GM21737 (cell line): ENCODE results near the gene PRR22.
"Not testable (repeated sequence)": the region's sequence is repeated elsewhere in the genome, so short reads cannot be mapped to it uniquely, and the experiment has no call there.

Source experiments
- ATAC-seq: cut with Tn5 transposase; IDR thresholded peaks from one replicate; pipeline ENCODE4 v1.9.1; 2021; ENCODE audit warnings: mild to moderate bottlenecking, moderate library complexity; ENCODE audit not compliant: unreplicated experiment

The PRR22 gene

GRCh38 chr19:5762608-5763217 is 21.8 kb downstream of the PRR22 start:
- ATAC-seq = no peak

DNA sequence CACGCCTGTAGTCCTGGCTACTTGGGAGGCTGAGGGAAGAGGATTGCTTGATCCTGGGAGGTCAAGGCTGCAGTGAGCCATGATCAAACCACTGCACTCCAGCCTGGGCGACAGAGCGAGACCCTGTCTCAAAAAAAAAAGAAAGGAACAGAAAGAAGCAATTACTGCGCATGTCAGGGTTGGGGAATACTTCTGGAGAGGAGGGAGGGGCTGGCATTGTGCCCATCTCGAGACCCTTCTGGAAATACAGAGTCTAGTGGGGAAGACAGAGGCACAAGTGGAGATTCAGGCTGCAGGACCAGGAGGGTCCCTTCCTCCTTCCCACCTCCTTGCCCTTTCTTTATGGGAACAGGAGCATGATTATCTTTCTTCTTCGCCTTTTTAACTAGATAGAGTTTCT is 30.8 kb downstream of the PRR22 start:
- ATAC-seq = no peak

- ATAC-seq = no peak
Observed at GRCh38 chr19:5751709-5752108, 32.8 kb downstream of the PRR22 start.

DNA sequence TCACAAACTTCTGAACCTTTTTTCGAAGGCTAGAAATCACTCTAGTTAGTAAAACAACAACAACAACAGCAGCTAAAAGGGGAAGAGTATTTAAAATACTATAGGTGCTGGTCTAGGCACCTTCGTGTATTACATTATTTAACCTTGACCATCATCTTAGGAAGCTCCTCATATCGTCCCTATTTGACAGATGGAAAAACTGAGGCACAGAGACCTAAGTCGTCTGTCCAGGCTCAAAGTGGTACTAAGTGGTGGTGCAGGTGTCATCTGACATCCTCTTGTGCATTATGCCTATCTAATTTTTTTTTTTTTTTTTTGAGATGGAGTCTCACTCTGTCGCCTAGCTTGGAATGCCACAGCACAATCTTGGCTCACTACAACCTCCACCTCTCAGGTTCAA is 35.0 kb downstream of the PRR22 start:
- ATAC-seq = no peak

DNA sequence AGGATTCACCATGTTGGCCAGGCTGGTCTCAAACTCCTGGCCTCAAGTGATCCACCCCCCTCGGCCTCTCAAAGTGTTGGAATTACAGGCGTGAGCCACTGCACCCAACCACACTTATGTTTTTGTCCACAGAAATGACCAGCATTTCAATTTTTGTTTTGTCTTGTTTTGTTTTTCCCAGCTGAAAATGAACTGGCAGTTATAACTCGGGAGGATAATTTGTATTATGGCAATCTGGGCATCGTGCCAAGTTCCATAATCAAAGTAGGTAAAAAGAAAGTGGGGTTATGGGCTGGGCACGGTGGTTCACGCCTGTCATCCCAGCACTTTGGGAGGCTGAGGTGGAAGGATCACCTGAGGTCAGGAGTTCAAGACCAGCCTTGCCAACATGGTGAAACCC is 35.6 kb downstream of the PRR22 start:
- ATAC-seq = not testable (repeated sequence)

DNA sequence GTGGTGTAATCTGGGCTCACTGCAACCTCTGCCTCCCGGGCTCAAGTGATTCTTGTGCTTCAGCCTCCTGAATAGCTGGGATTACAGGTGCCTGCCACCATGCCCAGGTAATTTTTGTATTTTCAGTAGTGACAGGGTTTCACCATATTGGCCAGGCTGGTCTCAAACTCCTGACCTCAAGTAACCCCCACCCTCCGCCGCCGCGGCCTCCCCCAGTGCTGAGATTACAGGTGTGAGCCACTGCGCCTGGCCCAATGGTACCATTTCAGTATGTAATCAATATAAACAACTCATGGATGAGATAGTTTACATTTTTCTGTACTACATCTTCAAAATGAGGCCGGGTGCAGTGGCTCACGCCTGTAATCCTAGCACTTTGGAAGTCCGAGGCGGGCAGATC is 39.5 kb downstream of the PRR22 start:
- ATAC-seq = not testable (repeated sequence)

DNA sequence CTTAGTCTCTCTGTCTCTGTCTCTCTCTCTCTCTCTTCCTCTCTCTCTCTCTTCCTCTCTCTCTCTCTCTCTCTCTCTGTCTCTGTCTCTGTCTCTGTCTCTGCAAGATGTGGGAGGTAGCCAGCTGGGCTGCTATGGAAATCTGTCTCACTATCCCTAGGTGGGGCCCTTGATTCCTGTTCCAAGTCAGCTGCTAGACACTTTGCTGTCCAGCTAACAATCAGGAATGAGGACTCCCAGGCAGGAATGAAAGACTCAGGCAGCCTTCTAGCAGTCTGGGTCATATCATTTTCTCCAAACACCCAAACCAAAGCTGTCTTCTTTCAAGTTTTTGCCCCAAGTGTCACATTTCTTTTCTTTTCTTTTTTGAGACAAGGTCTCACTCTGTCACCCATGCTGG is 40.9 kb downstream of the PRR22 start:
- no peak for ATAC-seq

DNA sequence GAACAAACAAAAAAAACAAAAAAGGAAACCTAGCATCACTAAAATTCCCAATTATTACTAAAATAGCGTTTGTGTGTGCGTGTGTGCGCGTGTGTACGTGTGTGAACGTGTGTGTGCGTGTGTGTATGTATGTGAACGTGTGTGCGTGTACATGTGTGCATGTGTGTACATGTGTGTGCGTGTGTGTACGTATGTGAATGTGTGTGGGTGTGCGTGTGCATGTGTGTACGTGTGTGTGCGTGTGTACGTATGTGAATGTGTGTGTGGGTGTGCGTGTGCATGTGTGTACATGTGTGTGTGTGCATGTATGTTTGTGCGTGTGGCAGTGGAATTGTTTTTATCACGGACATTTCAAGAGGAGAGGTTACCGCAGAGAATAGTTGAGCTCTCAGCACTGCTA is 42.5 kb downstream of the PRR22 start:
- no peak for ATAC-seq

DNA sequence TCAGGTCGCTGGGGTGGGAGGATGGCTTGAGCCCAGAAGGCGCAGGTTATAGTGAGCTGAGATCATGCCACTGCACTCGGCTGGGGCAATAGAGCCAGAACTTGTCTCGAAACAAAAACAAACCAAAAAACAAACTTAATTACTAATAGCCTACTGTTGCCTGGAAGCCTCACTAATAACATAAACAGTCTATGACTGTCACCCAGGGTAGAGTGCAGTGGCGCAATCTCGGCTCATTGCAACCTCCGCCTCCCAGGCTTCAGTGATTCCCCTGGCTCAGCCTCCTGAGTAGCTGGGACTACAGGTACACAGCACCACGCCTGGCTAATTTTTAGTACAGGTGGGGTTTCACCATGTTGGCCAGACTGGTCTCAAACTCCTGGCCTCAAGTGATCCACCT is 46.1 kb downstream of the PRR22 start:
- ATAC-seq = no peak

GRCh38 chr19:5733172-5733571 is 51.4 kb downstream of the PRR22 start:
- not testable (repeated sequence) for ATAC-seq
